ENCODE data around the gene TECTB.

Gene TECTB

GRCh38 chr10:112308125-112308502 is 24.9 kb downstream of the TECTB start:
- DNase-seq (ENCODE audit: low read depth, low spot score): no peak
- no peak overlapping the region for H3K4me3 ChIP-seq (ENCODE audit: low read depth, low read length)
- in situ Hi-C loops (cut with HindIII; ENCODE audit: low sequenced_read_pairs): no loop called here
- TF ChIP-seq CTCF (IDR thresholded peaks at IDR 0.05; ENCODE audit: low read depth, low read length): no peak

- no peak for DNase-seq (ENCODE audit: low read depth, low spot score)
- in situ Hi-C loops (cut with HindIII; ENCODE audit: low sequenced_read_pairs): no loop called here
- no peak for TF ChIP-seq CTCF (IDR thresholded peaks at IDR 0.05; ENCODE audit: low read depth, low read length)
- H3K4me3 ChIP-seq (ENCODE audit: low read depth, low read length): no peak overlapping the region
These were observed 28.3 kb downstream of the TECTB start for GRCh38 chr10:112311481-112311880.

GRCh38 chr10:112313234-112313633 is 30.0 kb downstream of the TECTB start:
- in situ Hi-C loops (cut with HindIII; ENCODE audit: low sequenced_read_pairs): no loop called here
- no peak for TF ChIP-seq CTCF (IDR thresholded peaks at IDR 0.05; ENCODE audit: low read depth, low read length)
- no peak for DNase-seq (ENCODE audit: low read depth, low spot score)
- no peak overlapping the region for H3K4me3 ChIP-seq (ENCODE audit: low read depth, low read length)

- in situ Hi-C loops (cut with HindIII; ENCODE audit: low sequenced_read_pairs): no loop called here
- TF ChIP-seq CTCF (IDR thresholded peaks at IDR 0.05; ENCODE audit: low read depth, low read length): no peak
- DNase-seq (ENCODE audit: low read depth, low spot score): no peak
- H3K4me3 ChIP-seq (ENCODE audit: low read depth, low read length): no peak overlapping the region
These were observed 30.7 kb downstream of the TECTB start for GRCh38 chr10:112313911-112314310.

GRCh38 chr10:112314822-112315474 is 31.7 kb downstream of the TECTB start:
- peak; percentile 66 for DNase-seq (ENCODE audit: low read depth, low spot score)
- peak; percentile 94 for TF ChIP-seq CTCF (IDR thresholded peaks at IDR 0.05; ENCODE audit: low read depth, low read length)
- in situ Hi-C loops (cut with HindIII; ENCODE audit: low sequenced_read_pairs): no loop called here
- no peak overlapping the region for H3K4me3 ChIP-seq (ENCODE audit: low read depth, low read length)

GRCh38 chr10:112327678-112328077 is 44.5 kb downstream of the TECTB start:
- DNase-seq (ENCODE audit: low read depth, low spot score): no peak
- H3K4me3 ChIP-seq (ENCODE audit: low read depth, low read length): no peak overlapping the region
- no peak for TF ChIP-seq CTCF (IDR thresholded peaks at IDR 0.05; ENCODE audit: low read depth, low read length)
- in situ Hi-C loops (cut with HindIII; ENCODE audit: low sequenced_read_pairs): no loop called here

Measured in astrocyte of the spinal cord (primary cell).